ENCODE results near the gene SLAMF8.
A peak's percentile ranks its signal among the peaks of the same experiment; 100 is the strongest.

The SLAMF8 gene

DNA sequence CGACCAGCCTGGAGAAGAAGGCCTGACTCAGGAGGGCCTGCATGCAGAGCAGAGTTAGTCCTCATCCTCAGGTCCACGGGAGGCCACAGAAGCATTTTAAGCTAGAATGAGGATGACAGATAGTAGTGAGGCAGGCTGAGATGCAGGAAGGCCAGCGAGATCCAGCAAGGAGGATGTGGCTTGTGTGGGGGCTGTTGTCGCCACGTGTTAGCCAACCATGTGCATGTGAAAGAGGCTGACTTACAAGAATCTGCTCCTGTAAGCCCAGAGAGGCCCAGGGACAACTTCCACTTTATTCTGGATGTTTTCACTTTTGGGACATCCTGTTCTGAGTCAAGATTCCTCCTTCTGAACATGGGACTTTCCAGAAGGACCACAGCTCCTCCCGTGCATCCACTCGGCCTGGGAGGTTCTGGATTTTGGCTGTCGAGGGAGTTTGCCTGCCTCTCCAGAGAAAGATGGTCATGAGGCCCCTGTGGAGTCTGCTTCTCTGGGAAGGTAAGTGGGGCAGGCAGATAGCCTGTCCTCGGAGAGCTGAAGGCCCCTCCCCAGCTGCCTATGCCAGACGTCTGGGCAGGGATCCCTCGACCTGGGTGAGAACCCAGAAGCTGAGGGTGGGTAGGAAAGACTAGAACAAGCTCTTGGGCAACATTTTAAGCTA lies at the start of gene SLAMF8:
Gene SLAMF8, plus strand, starts transcription at position 433 of the 661 bp plus-strand sequence. Its CDS starts 26 bp downstream, at position 459.
- H3K27me3 ChIP-seq (ENCODE audit: control insufficient read depth, insufficient read depth, low read length) = no peaks in the 10 kb centered on the region
- no peak within 1 kb of the TSS for H2AFZ ChIP-seq
- peaks cover 15% of the 10 kb centered on the region for H3K4me1 ChIP-seq
- H3K9ac ChIP-seq = no peak within 1 kb of the TSS
- H3K9me3 ChIP-seq (ENCODE audit: control insufficient read depth, low read length) = no peaks in the 10 kb centered on the region
- H3K27ac ChIP-seq = no peak within 1 kb of the TSS
- no peaks in the 10 kb centered on the region for H3K36me3 ChIP-seq (ENCODE audit: control insufficient read depth, insufficient read depth, low read length)
- no peaks in the 10 kb centered on the region for H3K79me2 ChIP-seq
- H3K4me3 ChIP-seq (ENCODE audit: low read depth, low read length) = no peak within 1 kb of the TSS
- no peak within 1 kb of the TSS for H3K4me2 ChIP-seq (ENCODE audit: low read length)
- no peak for TF ChIP-seq CTCF (IDR thresholded peaks at IDR 0.05)

GRCh38 chr1:159778266-159778665 lies 48.4 kb upstream of the SLAMF8 start:
- Histone ChIP-seq H3K4me1 (no peaks in the 10 kb centered on the region), H3K4me2 (ENCODE audit: low read length) (no peak overlapping the region), H2AFZ (no peak overlapping the region), H3K79me2 (no peaks in the 10 kb centered on the region), H3K27ac (no peak overlapping the region), H3K9me3 (ENCODE audit: control insufficient read depth, low read length) (no peaks in the 10 kb centered on the region), H3K27me3 (ENCODE audit: control insufficient read depth, insufficient read depth, low read length) (no peaks in the 10 kb centered on the region), H3K36me3 (ENCODE audit: control insufficient read depth, insufficient read depth, low read length) (no peaks in the 10 kb centered on the region), H3K4me3 (ENCODE audit: low read depth, low read length) (no peak overlapping the region), H3K9ac (no peak overlapping the region)
- TF ChIP-seq CTCF (IDR thresholded peaks at IDR 0.05) = no peak

DNA sequence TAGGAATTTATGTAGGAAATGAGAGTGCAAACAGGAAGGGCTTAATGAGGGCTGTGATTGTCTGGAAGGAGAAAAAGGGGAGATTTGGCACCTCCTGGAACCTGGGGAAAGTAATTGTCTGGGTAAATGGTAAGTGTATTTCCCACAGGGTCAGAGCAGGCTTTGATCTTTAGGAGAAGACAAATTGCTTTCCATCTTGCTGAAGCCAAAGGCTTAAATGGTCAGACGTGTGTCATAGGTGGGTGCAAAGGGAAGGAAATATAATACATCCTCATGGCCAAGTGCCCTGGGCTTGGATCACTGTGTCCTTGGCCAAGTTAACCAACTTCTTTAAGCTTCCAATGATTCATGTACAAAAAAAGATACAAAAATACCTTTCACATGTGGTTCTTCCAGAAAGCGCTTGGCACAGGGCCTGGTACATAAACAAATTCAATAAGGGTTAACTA lies 47.2 kb upstream of the SLAMF8 start:
- no peaks in the 10 kb centered on the region for H3K4me1 ChIP-seq
- H3K4me2 ChIP-seq (ENCODE audit: low read length) = no peak overlapping the region
- no peaks in the 10 kb centered on the region for H3K79me2 ChIP-seq
- TF ChIP-seq CTCF (IDR thresholded peaks at IDR 0.05) = no peak
- no peak overlapping the region for H2AFZ ChIP-seq
- H3K27me3 ChIP-seq (ENCODE audit: control insufficient read depth, insufficient read depth, low read length) = no peaks in the 10 kb centered on the region
- no peaks in the 10 kb centered on the region for H3K36me3 ChIP-seq (ENCODE audit: control insufficient read depth, insufficient read depth, low read length)
- H3K27ac ChIP-seq = peak overlapping the region; percentile 47
- H3K4me3 ChIP-seq (ENCODE audit: low read depth, low read length) = no peak overlapping the region
- H3K9ac ChIP-seq = no peak overlapping the region
- no peaks in the 10 kb centered on the region for H3K9me3 ChIP-seq (ENCODE audit: control insufficient read depth, low read length)

GRCh38 chr1:159780583-159781582 lies 45.8 kb upstream of the SLAMF8 start, which contains the start of gene DUSP23:
Gene DUSP23 (plus strand): TSS chr1:159780962. CDS start chr1:159781101, 139 bp downstream.
- H3K27ac ChIP-seq = peak within 1 kb of the TSS; percentile 72
- H3K79me2 ChIP-seq = no peaks in the 10 kb centered on the region
- H3K9ac ChIP-seq = no peak within 1 kb of the TSS
- H3K9me3 ChIP-seq (ENCODE audit: control insufficient read depth, low read length) = no peaks in the 10 kb centered on the region
- H3K27me3 ChIP-seq (ENCODE audit: control insufficient read depth, insufficient read depth, low read length) = no peaks in the 10 kb centered on the region
- peak; percentile 88 for TF ChIP-seq CTCF (IDR thresholded peaks at IDR 0.05)
- H3K36me3 ChIP-seq (ENCODE audit: control insufficient read depth, insufficient read depth, low read length) = no peaks in the 10 kb centered on the region
- H2AFZ ChIP-seq = peak within 1 kb of the TSS; percentile 87
- H3K4me1 ChIP-seq = no peaks in the 10 kb centered on the region
- H3K4me2 ChIP-seq (ENCODE audit: low read length) = peak within 1 kb of the TSS; percentile 59
- peak within 1 kb of the TSS; percentile 78 for H3K4me3 ChIP-seq (ENCODE audit: low read depth, low read length)

All from parathyroid adenoma (tissue), 2 donors.